HG03342 (cell line): ENCODE results near the gene FAM83C.
A peak's percentile ranks its signal among the peaks of the same experiment; 100 is the strongest.
"Not testable (repeated sequence)": the region's sequence is repeated elsewhere in the genome, so short reads cannot be mapped to it uniquely, and the experiment has no call there.

Source experiments
- ATAC-seq: cut with Tn5 transposase; IDR thresholded peaks from one replicate; pipeline ENCODE4 v1.9.1; 2021; ENCODE audit warnings: mild to moderate bottlenecking, moderate library complexity; ENCODE audit not compliant: unreplicated experiment

The FAM83C gene

DNA sequence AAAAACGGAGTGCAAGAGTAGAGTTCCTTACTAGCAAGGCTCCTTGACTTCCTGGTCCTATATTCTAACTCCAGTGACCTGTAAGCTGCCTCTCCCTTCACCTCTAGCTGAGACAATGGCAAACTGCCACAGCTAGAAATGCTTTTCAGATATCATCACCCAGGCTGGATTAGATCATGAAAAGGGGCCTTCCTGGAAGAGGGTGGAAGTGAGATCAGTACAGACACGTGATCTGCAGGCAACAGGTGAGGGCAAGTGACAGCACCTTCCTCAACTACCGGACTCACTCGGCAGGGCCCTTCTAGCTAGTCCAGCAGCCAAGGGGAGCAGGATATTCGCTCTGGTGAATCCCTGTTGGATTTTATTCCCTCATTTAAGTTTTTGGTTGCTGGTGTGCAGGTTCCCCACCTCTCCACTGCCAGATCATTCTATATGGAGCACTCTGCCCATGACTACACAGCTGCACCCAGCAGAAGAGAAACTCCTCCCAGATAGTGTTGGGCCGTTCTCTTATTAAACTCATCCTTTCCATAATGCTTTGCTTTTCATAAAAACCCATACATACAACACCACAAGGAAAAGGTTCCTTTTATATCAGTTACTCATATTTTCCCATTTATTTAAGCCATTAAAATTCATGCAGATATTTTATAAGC, 26.4 kb upstream of the FAM83C start:
- ATAC-seq = no peak

DNA sequence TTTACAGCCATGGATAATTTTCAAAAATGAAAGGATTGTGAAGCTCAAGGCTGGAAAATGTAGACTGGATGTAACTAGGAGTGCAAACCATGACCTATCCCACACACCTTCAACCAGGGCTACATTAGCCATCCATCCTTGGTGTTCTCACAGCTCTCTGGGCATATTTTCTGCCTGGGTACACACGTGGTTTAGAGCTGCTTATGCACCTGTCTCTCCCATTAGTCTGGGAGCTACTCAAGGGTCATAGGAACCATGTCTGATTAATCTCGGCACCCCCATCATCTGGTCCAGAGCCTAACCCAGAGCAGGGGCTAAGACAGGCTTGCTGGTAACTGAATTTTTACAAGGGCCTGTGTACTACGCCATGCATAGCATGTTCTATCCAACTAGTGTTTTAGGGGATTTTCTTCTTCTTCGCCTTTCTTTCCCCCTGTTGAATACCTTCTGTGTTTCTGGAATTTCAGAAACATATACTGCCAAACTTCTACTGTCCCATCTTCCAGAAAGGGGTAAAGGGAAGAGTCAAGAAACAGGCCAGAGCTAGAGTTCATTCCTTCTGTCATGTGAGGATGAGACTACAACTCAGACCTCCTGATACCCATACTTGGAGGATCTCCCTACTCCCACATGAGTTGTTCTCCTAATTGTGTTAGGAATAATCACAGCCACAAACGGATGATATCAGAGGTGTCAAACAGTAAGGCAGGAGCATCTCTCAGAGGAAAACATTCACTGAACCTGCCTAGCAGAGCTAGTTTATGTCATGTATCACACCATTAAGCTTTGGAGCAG, 25.4 kb upstream of the FAM83C start:
- no peak for ATAC-seq

DNA sequence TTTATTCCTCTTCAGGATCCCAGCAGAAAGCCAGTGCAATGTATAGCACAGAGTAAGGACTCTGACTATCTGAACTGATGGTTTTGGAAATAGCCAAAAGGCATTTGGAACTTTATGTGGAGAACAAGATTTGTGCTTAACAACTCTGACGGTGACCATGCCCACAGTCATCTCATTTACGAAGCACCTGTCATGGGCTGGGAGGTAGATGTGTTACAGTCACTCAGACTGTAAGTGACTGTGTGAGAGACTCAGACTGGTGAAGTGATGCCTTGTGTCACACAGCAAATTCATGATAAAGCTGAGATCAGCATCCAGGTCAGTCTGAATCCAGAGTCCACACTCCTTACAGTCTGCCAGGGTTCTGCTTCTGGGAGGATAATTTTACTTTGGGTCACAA, 23.9 kb upstream of the FAM83C start:
- ATAC-seq = no peak

DNA sequence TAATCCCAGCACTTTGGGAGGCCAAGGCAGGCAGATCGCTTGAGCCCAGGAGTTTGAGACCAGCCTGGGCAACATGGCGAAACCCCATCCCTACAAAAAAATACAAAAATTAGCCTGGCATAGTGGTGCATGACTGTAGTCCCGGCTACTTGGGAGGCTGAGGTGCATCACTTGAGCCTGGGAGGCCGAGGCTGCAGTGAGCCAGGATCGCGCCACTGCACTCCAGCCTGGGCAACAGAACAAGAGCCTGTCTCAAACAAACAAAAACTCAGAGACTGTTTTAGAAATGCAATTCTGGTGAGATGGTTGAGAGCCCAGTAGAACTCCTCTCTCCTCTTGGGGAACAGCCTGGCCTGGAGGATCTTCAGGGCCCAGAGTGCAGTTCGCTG, 23.4 kb upstream of the FAM83C start:
- not testable (repeated sequence) for ATAC-seq

DNA sequence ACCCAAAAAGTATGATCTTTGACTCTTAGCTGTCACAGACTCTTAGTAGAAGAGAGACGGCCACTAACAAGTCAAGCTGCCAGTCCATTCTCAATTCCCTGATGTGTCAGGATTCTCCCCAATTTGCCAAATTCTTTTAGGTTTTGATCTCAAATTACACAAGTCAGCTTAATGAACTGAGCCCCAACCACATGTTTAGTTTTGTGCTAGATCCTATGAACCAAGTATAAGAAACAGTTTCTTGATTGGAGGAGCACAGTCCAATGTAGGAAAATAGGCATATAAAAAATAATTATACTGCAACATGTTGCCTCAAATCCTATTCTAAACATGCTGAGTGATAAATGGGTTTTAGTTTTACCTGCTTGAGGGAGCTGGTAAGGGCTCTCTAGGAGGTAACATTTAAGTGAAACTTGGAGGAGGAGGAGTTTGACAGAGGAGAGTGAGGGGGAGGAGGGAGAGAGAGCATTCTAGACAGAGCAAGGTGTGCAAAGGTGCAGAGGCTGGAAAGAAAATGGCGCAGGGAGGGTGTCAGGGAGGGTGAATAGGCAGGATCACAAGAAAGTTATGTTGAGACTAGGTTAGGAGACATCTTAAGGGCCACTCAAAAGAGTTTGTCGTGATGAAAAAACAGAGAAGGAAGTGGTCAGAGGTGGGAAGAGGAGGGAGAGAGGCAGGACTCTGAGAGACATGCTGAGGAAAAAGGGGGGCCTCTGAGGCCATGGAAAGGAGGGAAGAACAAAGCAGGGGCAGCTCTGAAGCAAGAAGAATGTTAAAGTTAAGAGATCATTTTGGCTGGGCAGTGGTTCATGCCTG, 22.8 kb upstream of the FAM83C start:
- no peak for ATAC-seq

DNA sequence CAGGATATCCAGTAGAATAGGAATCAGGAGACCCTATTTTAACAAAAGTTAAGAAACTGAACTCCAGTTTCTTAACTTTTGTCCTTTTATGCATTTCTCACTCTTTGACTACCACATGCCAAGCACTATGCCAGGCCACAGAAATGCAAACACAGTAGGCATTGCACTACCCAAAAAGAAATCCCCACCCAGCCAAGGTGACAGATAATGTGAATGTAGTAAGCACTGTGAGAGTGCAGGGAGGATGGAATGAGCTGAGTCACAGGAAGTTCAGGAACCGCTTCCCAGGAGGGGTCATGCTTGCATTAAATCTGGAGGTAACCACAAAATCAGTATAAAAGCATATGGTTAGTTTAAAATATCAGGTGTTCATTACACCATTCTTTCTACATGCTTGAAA, 20.1 kb upstream of the FAM83C start:
- ATAC-seq = no peak

DNA sequence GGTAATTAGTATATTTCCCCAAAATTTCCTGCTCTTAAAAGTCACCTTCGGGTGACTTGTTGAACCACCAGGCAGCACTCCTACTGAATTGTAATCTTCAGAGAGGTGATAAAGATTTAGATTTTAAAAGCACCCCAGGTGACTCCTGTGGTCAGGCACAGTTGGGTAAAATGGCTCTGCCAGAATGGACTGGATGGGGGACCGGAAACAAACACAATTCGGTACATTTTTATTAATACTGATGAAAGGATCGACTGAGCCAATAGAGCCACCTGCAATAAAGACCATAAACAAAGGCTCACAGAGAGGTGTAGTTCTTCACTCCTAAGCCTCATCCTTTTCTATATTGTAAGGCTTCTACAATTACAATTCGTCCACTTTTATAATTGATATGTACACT, 19.6 kb upstream of the FAM83C start:
- no peak for ATAC-seq

DNA sequence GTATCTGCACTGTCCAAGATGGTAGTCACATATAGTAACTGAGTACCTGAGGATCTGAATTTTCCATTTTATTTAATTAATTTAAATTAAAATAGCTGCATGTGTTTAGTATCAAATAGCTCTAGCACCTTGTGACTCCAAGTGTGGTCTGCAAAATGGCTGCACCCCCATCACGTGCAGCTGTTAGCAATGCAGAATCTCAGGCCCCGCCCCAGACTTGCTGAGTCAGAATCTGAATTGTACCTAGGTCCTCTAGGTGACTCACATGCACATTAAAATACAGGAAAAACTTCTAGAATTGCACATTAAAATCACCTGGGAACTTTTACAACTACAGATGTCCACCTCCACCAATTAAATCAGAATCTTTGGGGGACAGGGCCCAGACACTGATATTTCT, 19.2 kb upstream of the FAM83C start:
- ATAC-seq = no peak

DNA sequence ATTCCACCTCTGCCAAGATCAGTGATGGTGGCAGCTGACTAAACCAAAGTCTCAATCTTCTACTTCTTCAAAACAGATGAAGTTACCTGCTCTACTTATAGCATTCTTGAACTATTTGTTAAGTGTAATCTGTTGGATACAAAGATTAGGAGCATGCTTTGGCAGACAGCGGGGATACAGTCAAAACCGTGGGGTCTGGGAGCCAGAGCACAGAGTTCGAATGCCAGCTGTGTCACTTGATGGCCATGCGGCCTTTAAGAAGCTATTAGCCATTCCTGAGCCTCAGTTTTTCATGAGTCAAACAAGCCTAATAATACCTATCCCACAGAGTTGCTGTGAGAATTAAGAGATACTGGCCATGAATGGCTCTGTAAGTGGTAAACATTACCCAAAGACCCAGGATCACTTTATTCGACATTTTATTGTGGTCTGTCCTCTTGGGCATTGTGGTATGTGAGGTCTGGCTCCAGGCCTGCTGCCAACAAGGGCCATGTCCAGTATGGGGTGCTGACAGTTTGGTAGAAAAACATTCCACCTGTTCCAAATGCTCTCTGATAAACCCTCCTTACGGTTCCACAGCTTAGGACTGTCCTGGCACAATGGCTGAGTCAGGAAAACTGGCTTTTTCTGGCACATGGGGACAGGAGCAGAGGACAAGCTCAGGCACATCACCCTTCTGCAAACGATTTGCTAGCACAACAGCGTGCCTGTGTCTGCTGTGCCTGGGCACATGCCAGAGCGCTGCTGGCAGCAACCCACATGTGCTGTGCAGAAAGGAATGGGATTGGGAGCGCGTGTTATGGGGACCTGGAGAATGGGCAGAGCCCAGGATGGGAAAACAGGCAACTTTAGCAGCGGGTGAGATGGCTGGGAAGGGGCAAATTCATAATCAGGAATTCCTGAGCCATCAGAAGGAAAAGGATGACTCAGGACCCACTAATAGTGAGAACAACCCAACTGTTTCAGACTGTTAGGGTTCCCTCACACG, 15.7 kb upstream of the FAM83C start:
- ATAC-seq = no peak

DNA sequence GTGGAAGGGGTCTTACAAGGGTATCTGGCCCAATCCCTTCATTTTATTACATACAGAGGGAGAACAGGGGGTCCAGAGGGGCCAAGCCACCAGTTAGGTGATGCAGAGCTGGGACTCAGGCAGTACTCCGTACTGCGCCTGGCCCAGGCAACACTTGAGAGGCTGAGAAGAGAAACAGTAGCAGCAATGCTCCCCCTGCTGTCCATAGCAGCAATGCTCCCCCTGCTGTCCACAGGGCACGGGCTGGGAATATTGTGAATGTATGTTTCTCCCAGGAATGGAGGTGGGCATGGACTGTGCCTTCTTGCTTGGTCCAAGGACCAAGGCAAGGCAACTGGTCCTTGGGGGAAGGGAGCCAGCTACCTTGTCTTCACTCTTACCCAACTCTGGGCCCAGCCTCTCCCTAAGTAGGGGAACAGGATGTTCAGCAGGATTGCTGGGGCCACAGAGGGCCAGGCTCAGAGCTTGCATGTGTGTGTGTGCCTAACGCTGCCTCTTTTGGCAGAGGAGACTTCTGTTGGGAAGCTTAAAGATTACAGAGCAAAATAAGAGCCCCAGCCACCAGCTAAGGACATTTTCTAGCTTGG, 14.8 kb upstream of the FAM83C start:
- no peak for ATAC-seq

DNA sequence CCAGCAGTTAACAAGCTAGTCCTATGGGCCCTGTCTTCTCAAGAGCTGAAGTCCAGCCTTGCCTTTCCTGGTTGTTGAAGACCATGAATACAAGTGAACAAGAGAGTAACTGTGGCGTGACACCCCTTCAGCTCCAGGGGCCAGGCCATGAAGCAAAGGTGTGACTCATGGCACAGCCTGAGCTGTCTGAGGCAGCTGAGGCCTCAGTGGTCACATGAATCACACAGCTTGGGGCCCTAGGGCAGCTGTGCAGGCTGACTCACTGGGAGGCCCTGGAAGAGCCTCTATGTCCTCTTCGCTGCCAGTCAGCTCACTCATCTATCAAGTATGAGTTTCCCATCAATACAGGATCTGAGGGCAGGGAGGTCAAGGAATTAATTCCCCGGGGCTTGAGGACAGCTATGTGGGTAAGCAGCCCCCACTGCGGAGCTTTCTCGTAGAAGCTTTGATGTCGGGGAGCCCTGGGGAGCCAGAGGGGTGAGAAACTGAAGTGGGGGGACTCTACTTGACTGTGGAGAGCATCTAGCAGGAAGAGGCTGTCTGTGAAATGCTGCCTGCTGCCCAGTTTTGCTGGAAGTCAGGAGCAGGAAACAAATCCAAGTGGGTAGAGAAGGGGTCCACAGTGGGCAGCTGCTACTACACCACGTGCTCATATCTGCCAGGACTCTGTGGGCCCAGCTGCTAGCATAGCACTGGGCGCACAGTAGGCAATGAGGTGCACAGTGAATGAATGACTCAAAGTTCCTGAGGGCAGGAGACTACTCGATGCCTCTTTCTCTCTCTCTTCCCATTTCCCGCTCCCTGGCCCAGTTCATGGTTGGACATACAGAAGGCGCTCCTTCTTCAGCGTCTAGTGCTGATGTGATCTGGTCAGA, 13.7 kb upstream of the FAM83C start:
- no peak for ATAC-seq

DNA sequence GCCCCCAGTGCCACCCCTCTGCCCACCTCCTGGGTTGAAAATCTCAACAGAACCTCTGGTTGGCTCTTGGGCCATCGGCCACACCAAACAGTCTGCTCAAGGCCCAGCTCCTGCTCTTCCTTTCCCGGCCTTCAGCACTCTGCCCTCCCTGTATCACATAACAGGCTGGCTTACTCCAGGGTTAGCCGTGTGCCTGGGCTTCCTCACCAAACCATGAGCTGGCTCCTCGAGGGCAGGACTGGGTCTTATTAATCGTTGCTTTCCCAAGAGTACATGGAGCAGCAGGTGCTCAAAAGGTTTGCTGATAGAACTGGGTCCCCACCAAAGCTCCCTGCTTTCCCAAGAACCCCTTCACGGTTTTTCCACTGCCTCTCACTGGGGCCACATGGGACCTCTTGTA, 12.7 kb upstream of the FAM83C start:
- ATAC-seq = no peak

DNA sequence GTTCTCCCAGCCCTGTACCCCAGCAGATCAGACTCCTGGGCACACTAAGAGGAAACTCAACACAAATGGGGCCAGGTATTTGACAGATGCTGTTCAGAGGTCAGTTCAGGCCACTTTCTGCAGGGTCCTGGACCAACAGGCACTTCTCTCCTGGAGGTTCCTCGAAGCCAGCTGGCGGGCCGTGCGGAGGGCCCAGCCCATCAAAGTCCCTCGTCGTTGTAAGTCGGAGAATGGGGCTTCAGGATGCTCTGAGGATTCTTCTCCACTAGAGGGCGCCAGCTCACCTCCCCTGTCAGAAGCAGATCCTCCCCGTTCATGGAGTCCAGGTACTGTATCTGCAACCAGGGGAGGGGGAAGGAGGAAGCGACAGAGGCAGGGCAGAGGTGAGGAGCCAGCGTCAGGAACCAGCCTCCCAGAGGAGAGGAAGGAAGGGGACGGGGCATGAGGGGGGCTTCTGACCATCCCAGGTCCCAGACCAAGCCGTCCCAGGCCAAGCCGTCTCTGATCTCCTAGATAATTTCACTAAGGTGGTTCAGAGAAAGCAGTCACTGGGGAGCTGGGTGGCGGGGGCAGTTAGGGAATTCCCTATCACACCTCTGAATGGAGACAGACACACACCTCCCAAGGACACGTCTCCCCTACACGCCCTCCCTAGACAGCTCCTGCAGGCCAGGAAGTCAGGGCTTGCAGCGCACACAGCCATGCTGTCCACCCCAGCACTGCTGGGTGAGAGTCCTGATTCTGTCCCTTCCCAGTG, 11.7 kb upstream of the FAM83C start:
- peak; percentile 57 for ATAC-seq

DNA sequence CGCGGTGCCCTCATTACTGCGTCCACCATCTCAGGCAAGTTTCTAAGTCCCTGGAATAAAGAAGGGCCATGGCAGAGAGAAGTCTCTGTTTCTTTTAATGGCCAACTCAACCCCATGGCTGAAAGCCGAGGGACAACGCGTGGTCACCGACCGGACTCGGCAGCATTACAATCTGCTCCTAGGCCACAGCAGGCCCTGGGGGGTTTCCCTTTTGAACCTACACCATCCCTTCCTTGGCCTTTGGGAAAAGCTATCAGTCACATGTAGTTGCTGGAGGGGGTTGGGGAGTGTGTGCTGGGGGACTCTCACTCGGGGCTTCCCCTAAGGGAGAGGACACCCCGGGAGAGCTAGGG, 11.1 kb upstream of the FAM83C start:
- ATAC-seq = no peak

DNA sequence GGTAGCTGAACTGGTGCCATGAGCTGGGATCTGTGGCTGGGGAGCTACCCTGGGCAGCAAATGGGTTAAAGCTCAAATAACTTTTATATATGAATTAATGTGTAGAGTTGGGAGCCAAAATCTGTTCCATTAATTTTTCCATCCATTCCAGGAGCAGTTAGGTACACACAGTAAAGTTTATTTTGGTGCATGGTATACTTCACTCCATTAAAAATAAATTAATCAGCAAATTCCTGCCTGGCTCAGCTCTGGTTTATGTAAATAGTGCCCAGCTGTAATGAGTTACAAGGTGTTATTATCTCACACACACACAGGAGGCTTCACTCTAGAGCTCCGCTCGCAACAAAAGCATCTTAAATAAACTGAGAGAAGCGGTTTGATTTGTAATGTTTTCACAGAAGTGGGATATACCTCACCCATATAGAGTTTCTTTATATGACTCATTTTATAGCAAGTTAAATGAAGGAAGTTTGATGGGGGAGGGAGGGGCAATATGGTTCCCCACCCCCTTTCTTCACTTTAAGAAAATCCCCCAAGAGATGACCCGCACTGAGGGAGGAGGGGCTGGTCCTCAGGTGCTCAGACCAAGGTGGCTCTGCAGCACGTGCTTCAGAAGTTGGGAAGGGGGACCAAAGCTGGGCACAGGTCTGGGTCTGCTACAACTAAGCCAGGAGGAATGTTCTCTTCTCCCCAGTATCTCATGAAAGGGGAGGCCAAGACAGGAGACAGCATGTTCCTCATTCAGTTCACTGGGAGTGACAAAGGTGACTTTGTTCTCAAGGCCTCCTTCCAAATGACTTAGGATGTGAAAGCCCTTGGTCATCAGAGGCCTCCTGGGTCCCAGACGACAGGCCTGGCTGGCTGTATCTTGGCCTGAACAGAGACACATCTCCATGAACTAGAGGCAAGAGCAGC, 10.5 kb upstream of the FAM83C start:
- no peak for ATAC-seq

DNA sequence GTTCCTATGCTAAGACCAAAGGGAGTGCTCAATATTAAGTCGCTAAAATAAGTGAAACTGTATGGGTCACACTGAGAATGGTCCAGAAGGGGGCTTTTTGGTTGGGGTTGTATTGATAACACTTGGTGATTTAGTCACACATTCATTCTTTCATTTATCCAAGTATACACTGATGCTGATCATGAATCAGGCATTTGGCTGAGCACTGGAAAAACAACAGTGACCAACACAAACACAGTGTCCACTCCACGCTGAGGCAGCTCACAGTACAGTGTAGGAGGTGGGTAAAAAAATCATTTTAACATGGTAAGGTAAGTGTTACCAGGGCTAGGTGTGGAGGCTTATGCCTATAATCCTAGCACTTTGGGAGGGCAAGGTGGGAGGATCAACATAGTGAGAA, 9.2 kb upstream of the FAM83C start:
- no peak for ATAC-seq

DNA sequence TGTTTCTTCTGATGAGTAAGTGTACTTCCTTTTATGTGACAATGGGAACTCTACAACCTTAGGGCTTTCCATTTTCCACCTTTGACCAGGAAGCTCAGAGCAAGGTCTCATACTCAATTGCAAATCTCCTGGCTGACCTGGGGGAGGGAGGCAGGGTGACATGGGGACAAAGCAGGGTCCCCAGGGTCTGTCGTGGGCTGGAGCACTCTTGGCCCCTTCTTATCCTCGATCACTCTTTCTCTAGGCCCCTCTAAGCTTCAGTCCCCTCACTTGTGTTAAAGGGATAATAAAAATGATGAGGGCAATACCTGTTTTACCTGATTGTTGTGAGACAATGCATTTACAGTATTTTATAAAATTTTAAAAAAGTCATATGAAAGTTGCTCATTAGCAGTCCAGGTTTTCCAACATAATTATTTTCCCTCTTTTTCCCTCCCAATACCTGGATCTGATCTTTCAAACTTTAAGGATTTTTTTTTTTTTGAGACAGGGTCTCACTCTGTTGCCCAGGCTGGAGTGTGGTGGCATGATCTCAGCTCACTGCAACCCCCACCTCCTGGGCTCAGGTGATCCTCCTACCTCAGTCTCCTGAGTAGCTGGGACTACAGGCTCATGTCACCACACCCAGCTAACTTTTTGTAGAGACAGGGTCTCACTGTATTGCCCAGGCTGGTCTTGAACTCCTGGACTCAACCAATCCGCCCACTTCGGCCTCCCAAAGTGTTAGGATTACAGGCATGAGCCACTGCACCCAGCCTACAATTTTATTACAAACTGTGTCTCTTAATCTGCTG, 8.4 kb upstream of the FAM83C start:
- ATAC-seq = no peak
